ENCODE data around the gene CCDC78. TPM values are rescaled to one million over a fixed set of nuclear protein-coding genes. Genes with fewer than 3 reads are reported as not detected.
A peak's percentile ranks its signal among the peaks of the same experiment; 100 is the strongest.

CCDC78 gene
- total RNA-seq, 1 donor from 2014 or later, result 3.9 TPM

DNA sequence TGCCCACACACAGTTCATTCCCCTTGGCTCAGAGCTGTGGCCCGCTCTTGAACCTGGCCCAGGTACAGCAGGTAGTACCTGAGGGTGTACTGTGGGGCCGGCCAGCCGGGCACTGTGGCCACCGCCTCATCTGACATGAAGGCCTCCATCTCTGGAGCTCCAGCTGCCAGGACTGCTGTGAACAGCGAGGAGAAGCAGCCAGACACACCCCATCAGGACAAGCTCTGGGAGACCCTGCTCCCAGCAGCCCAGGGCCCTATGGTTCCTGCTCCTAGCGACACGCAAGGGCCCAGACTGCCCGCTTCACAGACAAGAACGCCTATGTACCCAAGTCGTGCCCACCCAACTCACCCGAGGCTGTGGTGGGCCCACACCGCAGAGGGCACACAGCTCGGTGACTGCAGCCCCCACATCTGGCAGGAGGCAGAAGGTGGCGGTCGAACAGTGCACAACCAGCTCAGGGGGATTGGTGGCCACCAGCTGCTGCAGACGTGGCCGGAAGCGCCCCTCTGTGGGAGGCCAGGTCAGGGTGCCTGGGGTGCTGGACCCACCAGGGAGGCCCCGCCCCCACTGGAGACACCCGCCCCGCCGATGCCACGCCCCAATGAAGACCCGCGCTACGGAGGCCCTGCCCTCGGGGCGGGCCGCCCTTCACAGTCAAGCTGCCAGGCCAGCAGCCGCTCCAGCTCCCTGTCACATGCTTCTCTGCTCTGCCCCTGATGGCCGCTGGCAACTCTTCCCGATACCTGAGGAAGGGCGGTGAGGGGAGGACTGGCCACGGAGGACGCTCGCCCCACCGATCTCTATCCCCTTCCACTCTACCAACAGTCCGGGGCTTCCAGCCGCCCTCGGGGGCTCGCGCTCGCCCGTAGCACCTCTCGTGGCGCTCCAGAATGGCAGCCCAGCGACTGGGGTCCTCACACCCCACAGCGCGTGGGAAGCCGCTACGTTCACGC, 47.1 kb downstream of the CCDC78 start:
- Mint-ChIP-seq H3K27ac (peak overlapping the region; percentile 36), H3K4me3 (peak overlapping the region; percentile 84), H3K4me1 (ENCODE audit: unreplicated experiment) (peaks cover 3% of the 10 kb centered on the region), H3K9me3 (no peaks in the 10 kb centered on the region), H3K36me3 (peaks cover 4% of the 10 kb centered on the region), H3K27me3 (peaks cover 5% of the 10 kb centered on the region)
- TF ChIP-seq, protein P1, sequence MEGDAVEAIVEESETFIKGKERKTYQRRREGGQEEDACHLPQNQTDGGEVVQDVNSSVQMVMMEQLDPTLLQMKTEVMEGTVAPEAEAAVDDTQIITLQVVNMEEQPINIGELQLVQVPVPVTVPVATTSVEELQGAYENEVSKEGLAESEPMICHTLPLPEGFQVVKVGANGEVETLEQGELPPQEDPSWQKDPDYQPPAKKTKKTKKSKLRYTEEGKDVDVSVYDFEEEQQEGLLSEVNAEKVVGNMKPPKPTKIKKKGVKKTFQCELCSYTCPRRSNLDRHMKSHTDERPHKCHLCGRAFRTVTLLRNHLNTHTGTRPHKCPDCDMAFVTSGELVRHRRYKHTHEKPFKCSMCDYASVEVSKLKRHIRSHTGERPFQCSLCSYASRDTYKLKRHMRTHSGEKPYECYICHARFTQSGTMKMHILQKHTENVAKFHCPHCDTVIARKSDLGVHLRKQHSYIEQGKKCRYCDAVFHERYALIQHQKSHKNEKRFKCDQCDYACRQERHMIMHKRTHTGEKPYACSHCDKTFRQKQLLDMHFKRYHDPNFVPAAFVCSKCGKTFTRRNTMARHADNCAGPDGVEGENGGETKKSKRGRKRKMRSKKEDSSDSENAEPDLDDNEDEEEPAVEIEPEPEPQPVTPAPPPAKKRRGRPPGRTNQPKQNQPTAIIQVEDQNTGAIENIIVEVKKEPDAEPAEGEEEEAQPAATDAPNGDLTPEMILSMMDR (conservative IDR thresholded peaks at IDR 0.05), result no peak
- DNase-seq (ENCODE audit: extremely low spot score, unreplicated experiment), result no peak

DNA sequence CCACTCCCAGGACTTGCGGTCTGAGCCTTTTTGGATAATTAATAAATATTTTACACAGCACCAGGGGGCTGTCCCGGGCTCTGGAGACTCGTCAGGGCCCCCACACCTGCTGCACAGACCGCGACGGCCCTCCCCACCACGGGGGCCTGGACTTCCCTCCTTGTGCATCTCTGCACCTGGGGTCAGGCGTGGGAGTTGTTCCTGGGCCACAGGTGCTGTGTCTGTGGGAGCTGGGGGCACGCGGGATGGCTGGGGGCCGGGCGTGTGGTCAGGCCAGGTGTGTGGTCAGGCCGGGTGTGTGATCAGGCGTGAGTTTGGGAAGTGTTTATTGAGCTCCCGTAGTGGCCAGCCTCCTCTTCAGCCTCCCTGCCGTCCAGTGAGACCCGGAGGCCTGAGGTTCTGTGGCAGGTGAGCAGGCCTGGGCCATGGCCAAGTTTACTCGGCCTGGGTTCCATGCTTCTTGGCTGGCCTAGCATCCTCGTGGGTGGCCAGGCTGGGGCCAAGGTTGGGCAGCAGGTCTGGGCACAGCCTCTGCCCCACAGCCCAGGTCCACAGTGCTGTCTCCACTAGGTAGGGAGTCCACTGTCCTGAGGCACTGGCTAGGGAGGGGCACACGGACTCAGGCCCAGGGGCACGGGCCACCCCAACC, 47.9 kb downstream of the CCDC78 start:
- no peak for DNase-seq (ENCODE audit: extremely low spot score, unreplicated experiment)
- H3K4me3 Mint-ChIP-seq, result no peak overlapping the region
- no peak overlapping the region for H3K27ac Mint-ChIP-seq
- peaks cover 4% of the 10 kb centered on the region for H3K36me3 Mint-ChIP-seq
- no peaks in the 10 kb centered on the region for H3K9me3 Mint-ChIP-seq
- H3K27me3 Mint-ChIP-seq, result peaks cover 5% of the 10 kb centered on the region
- H3K4me1 Mint-ChIP-seq (ENCODE audit: unreplicated experiment), result peaks cover 3% of the 10 kb centered on the region
- TF ChIP-seq, protein P1 (conservative IDR thresholded peaks at IDR 0.05), result no peak

DNA sequence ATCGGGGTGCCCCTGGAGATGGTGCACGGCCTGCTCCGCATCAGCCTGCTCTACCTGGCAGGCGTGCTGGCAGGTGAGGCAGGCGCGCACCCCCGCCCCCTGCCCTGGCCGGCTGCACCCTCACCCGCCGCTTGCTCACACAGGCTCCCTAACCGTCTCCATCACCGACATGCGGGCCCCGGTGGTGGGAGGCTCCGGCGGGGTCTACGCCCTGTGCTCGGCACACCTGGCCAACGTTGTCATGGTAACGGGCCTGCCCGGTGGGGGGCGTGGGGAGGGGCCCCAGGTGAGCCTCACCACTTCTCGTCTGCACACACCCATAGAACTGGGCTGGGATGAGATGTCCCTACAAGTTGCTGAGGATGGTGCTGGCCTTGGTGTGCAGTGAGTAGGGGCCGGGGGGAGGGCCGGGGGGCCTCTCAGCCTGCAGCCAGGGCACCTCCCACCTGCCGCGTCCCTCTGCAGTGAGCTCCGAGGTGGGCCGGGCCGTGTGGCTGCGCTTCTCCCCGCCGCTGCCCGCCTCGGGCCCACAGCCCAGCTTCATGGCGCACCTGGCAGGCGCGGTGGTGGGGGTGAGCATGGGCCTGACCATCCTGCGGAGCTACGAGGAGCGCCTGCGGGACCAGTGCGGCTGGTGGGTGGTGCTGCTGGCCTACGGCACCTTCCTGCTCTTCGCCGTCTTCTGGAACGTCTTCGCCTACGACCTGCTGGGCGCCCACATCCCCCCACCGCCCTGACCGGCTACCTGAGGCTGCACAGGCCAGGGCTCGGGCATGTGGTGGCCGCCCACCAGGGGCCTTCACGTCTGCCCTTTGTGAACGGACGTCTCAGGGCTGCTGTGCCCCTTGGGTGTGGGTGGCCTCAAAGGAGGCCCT, 48.7 kb downstream of the CCDC78 start:
- TF ChIP-seq, protein P1 (conservative IDR thresholded peaks at IDR 0.05), result no peak
- Mint-ChIP-seq H3K27ac (no peak overlapping the region), H3K36me3 (peaks cover 2% of the 10 kb centered on the region), H3K27me3 (peaks cover 5% of the 10 kb centered on the region), H3K4me3 (no peak overlapping the region), H3K4me1 (ENCODE audit: unreplicated experiment) (peaks cover 2% of the 10 kb centered on the region), H3K9me3 (no peaks in the 10 kb centered on the region)
- DNase-seq (ENCODE audit: extremely low spot score, unreplicated experiment), result no peak

DNA sequence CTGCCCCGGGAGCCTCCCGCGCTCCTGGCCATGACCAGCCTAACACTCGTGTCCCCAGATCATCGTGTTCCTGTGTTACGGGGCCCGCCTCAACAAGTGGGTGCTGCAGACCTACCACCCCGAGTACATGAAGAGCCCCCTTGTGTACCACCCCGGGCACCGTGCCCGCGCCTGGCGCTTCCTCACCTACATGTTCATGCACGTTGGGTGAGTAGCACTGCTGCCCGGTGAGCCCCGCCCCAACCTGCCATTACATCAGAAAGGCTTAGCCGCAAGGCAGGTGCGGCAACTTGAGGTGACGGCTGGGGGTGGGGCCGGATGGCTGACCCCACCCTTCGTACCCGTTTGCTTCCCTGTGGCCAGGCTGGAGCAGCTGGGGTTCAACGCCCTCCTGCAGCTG, 49.3 kb downstream of the CCDC78 start:
- Mint-ChIP-seq H3K36me3 (no peaks in the 10 kb centered on the region), H3K4me3 (no peak overlapping the region), H3K4me1 (ENCODE audit: unreplicated experiment) (no peaks in the 10 kb centered on the region), H3K9me3 (no peaks in the 10 kb centered on the region), H3K27me3 (peaks cover 5% of the 10 kb centered on the region), H3K27ac (no peak overlapping the region)
- DNase-seq (ENCODE audit: extremely low spot score, unreplicated experiment), result no peak
- TF ChIP-seq, protein P1 (conservative IDR thresholded peaks at IDR 0.05), result no peak

GRCh38 chr16:676565-676902, 49.7 kb downstream of the CCDC78 start:
- Mint-ChIP-seq H3K36me3 (no peaks in the 10 kb centered on the region), H3K27me3 (peaks cover 5% of the 10 kb centered on the region), H3K4me3 (no peak overlapping the region), H3K27ac (no peak overlapping the region), H3K9me3 (no peaks in the 10 kb centered on the region), H3K4me1 (ENCODE audit: unreplicated experiment) (no peaks in the 10 kb centered on the region)
- TF ChIP-seq, protein P1 (conservative IDR thresholded peaks at IDR 0.05), result no peak
- no peak for DNase-seq (ENCODE audit: extremely low spot score, unreplicated experiment)
